Measurements from ENCODE around the gene ANKH.

GRCh38 chr5:14748180-14748900 lies 123.2 kb downstream of the ANKH start:
- TF ChIP-seq CTCF (IDR thresholded peaks at IDR 0.05), result no peak
- TF ChIP-seq EZH2 (IDR thresholded peaks at IDR 0.05), result no peak
- no peak for TF ChIP-seq EZH2phosphoT487 (IDR thresholded peaks at IDR 0.05)

Data from neural progenitor cell (in vitro differentiated cells).